Fibroblast of lung (primary cell): ENCODE data around the gene SRL. TPM values are rescaled to one million over a fixed set of nuclear protein-coding genes. Genes with fewer than 3 reads are reported as not detected.
"Not testable (repeated sequence)": the region's sequence is repeated elsewhere in the genome, so short reads cannot be mapped to it uniquely, and the experiment has no call there.

Experiments used
- DNase-seq, 2 donors: peaks; one replicate each; pipeline versions ENCODE4 v3.0.0 to v3.0.0-alpha.2; 2010; ENCODE audit warnings: low read depth in 2 of 2
- H2AFZ ChIP-seq: 2 replicates; pipeline ENCODE4 v1.5.1; 2012; ENCODE audit warnings: low read length, control low read depth, inconsistent platforms
- H3K27ac ChIP-seq: 2 replicates; pipeline ENCODE4 v1.5.1; 2011; ENCODE audit warnings: low read length, control low read depth; ENCODE audit not compliant: insufficient read depth
- H3K27me3 ChIP-seq: 2 replicates; pipeline ENCODE4 v1.5.1; 2011; ENCODE audit warnings: mild to moderate bottlenecking, low read length; ENCODE audit not compliant: control insufficient read depth, insufficient read depth
- H3K36me3 ChIP-seq: 2 replicates; pipeline ENCODE4 v1.5.1; 2011; ENCODE audit warnings: low read length; ENCODE audit not compliant: control insufficient read depth, insufficient read depth
- H3K4me1 ChIP-seq: 2 replicates; pipeline ENCODE4 v1.5.1; 2011; ENCODE audit warnings: low read length; ENCODE audit not compliant: control insufficient read depth, insufficient read depth; ENCODE audit errors: extremely low read depth
- H3K4me2 ChIP-seq: 2 replicates; pipeline ENCODE4 v1.5.1; 2011; ENCODE audit warnings: low read length, control low read depth; ENCODE audit not compliant: insufficient read depth; ENCODE audit errors: extremely low read depth
- H3K4me3 ChIP-seq, 4 experiments: fragments of 200-600 bp in 1 of 4; sonication (generic) in 1 of 4; replicated peaks in 1 of 4; 2 replicates each; pipeline ENCODE4 v1.5.1; 2011 to 2016; ENCODE audit warnings: low read length in 4 of 4, low read depth in 3 of 4, mild to moderate bottlenecking in 3 of 4, control low read depth in 2 of 4, inconsistent platforms in 1 of 4, mixed read lengths in 1 of 4; ENCODE audit not compliant: insufficient read depth in 1 of 4; ENCODE audit errors: control extremely low read depth in 1 of 4
- H3K79me2 ChIP-seq: 2 replicates; pipeline ENCODE4 v1.5.1; 2012; ENCODE audit warnings: mild to moderate bottlenecking, low read length, inconsistent platforms; ENCODE audit not compliant: control insufficient read depth, insufficient read depth
- H3K9ac ChIP-seq: 2 replicates; pipeline ENCODE4 v1.5.1; 2011; ENCODE audit warnings: mild to moderate bottlenecking, low read length, control low read depth; ENCODE audit not compliant: insufficient read depth
- H3K9me3 ChIP-seq: 2 replicates; pipeline ENCODE4 v1.5.1; 2012; ENCODE audit warnings: low read depth, low read length; ENCODE audit not compliant: control insufficient read depth, insufficient read depth
- H4K20me1 ChIP-seq: 2 replicates; pipeline ENCODE4 v1.5.1; 2011; ENCODE audit warnings: low read length; ENCODE audit not compliant: control insufficient read depth, insufficient read depth; ENCODE audit errors: extremely low read depth
- CTCF ChIP-seq, 2 donors: IDR thresholded peaks in 1 of 2; conservative IDR thresholded peaks in 1 of 2; 1 replicate in 1 of 2; 2 replicates in 1 of 2; pipeline ENCODE4 v1.5.1; 2011 to 2012; ENCODE audit warnings: low read length in 2 of 2, control low read depth in 1 of 2, inconsistent platforms in 1 of 2, low read depth in 1 of 2, mild to moderate bottlenecking in 1 of 2
- EZH2 ChIP-seq: IDR thresholded peaks from 2 replicates; pipeline ENCODE4 v1.5.1; 2012; ENCODE audit warnings: low read length, control low read depth, mild to moderate bottlenecking; ENCODE audit errors: missing control alignments
- polyA plus RNA-seq, 2 donors: library from polyadenylated mRNA; depleted of rRNA in 1 of 2; stranded (reverse) in 1 of 2; unstranded in 1 of 2; fragments of >200 nt; gene quantifications; 2 replicates each; pipeline ENCODE4 v1.2.1, GENCODE V29; 2011 to 2012; ENCODE audit warnings: missing spikeins in 1 of 2
- total RNA-seq: library from RNA; depleted of rRNA; stranded (reverse); fragments of >200 nt; gene quantifications from 2 replicates; pipeline ENCODE4 v1.2.1, GENCODE V29; 2014

Gene SRL
- total and polyA plus RNA-seq, 2 donors (not counting 1 experiment from before 2014, with no cell fraction given), result 0.07 to 0.17 TPM

GRCh38 chr16:4158143-4159093 is 83.5 kb downstream of the SRL start:
- Histone ChIP-seq H3K4me3 (no peak overlapping the region), H3K79me2 (no peaks in the 10 kb centered on the region), H2AFZ (no peak overlapping the region), H3K9ac (no peak overlapping the region), H4K20me1 (no peaks in the 10 kb centered on the region), H3K36me3 (no peaks in the 10 kb centered on the region), H3K4me1 (no peaks in the 10 kb centered on the region), H3K4me2 (no peak overlapping the region), H3K27me3 (peaks cover 4% of the 10 kb centered on the region), H3K27ac (no peak overlapping the region), H3K9me3 (no peaks in the 10 kb centered on the region)
- TF ChIP-seq EZH2, result no peak
- TF ChIP-seq CTCF (conservative IDR thresholded peaks at IDR 0.05 in 1 of 2, IDR thresholded peaks at IDR 0.05 in 1 of 2; ENCODE audit: low read depth in 1 of 2, low read length in 2 of 2), result no peak
- no peak for DNase-seq

GRCh38 chr16:4157376-4157825 is 84.5 kb downstream of the SRL start:
- Histone ChIP-seq H3K4me3 (no peak overlapping the region), H3K4me2 (no peak overlapping the region), H4K20me1 (no peaks in the 10 kb centered on the region)

GRCh38 chr16:4156503-4156902 is 85.4 kb downstream of the SRL start:
- not testable (repeated sequence) for H4K20me1 ChIP-seq, H2AFZ ChIP-seq, H3K27ac ChIP-seq, H3K79me2 ChIP-seq, H3K9ac ChIP-seq, H3K36me3 ChIP-seq, H3K4me3 ChIP-seq, H3K9me3 ChIP-seq, H3K27me3 ChIP-seq, H3K4me1 ChIP-seq, DNase-seq, H3K4me2 ChIP-seq

More at GRCh38 chr16:4157376-4157825, 84.5 kb downstream of the SRL start:
- Histone ChIP-seq H3K79me2 (no peaks in the 10 kb centered on the region), H3K4me1 (no peaks in the 10 kb centered on the region), H3K9me3 (no peaks in the 10 kb centered on the region), H3K27me3 (peaks cover 4% of the 10 kb centered on the region), H2AFZ (no peak overlapping the region), H3K36me3 (no peaks in the 10 kb centered on the region), H3K9ac (no peak overlapping the region), H3K27ac (no peak overlapping the region)
- DNase-seq, result no peak
- TF ChIP-seq CTCF (conservative IDR thresholded peaks at IDR 0.05 in 1 of 2, IDR thresholded peaks at IDR 0.05 in 1 of 2; ENCODE audit: low read depth in 1 of 2, low read length in 2 of 2), result no peak
- no peak for TF ChIP-seq EZH2

GRCh38 chr16:4153364-4153763 is 88.5 kb downstream of the SRL start:
- not testable (repeated sequence) for H3K36me3 ChIP-seq, H4K20me1 ChIP-seq, H3K4me3 ChIP-seq, DNase-seq, H3K79me2 ChIP-seq, H3K9ac ChIP-seq, H3K4me2 ChIP-seq, H3K9me3 ChIP-seq, H3K27ac ChIP-seq, H3K27me3 ChIP-seq, H2AFZ ChIP-seq, H3K4me1 ChIP-seq
